Neural cell (in vitro differentiated cells): ENCODE data around the gene ZNF574.

Source experiments
- EP300 ChIP-seq: fragments of 450-650 bp; conservative IDR thresholded peaks from 2 replicates; pipeline ENCODE4 v1.6.1; 2014; ENCODE audit warnings: antibody characterized with exemption, mild to moderate bottlenecking, moderate library complexity; ENCODE audit not compliant: poor library complexity, severe bottlenecking
- RAD21 ChIP-seq: fragments of 450-650 bp; conservative IDR thresholded peaks from 2 replicates; pipeline ENCODE4 v1.6.1; 2014; ENCODE audit warnings: antibody characterized with exemption, mild to moderate bottlenecking, moderate library complexity
- TAF1 ChIP-seq: IDR thresholded peaks from 2 replicates; pipeline ENCODE4 v1.6.1; 2012; ENCODE audit warnings: low read depth
- TF ChIP-seq, protein P1 (sequence below): fragments of 450-650 bp; IDR thresholded peaks from 2 replicates; pipeline ENCODE4 v1.5.1; 2014; ENCODE audit warnings: antibody characterized with exemption, mild to moderate bottlenecking, moderate library complexity; ENCODE audit not compliant: poor library complexity, severe bottlenecking
- TF ChIP-seq, protein P2 (sequence below): IDR thresholded peaks from 2 replicates; pipeline ENCODE4 v1.6.1; 2012; ENCODE audit warnings: borderline replicate concordance

DNA sequence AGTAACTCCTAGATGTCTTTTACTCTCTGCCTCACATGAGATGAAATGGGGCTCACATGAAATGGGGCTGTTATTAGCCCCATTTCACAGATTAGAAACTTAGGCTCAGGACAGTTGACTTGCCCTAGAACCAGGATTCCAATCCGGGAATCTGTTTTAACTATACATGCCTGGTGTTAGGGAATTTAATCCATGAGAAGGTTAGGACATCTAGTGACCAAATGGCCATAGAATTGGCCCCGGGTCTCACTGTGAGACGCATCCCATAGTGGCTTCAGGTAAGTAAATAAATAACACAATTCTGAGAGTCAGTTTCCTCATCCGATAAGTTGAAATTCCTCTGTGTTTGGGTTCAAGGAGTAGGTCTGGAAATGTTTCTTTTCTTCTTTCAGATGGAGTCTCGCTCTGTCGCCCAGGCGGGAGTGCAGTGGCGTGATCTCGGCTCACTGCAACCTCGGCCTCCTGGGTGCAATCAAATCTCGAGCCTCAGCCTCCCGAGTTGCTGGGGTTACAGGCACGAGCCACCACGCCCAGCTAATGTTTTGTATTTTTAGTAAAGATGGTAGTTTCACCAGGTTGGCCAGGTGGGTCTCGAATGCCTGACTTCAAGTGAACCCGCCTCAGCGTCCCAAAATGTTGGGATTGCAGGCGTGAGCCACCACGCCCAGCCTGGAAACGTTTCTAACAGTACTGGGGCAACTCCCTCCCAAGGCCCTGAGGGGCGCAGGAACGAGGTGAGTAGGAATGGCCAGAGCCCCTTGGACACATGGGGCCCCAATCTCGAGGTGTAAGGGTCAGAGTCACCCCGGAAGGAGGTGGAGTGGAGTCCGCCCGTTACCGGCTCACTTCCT lies 1.2 kb upstream of the ZNF574 start:
- TF ChIP-seq, protein P1, sequence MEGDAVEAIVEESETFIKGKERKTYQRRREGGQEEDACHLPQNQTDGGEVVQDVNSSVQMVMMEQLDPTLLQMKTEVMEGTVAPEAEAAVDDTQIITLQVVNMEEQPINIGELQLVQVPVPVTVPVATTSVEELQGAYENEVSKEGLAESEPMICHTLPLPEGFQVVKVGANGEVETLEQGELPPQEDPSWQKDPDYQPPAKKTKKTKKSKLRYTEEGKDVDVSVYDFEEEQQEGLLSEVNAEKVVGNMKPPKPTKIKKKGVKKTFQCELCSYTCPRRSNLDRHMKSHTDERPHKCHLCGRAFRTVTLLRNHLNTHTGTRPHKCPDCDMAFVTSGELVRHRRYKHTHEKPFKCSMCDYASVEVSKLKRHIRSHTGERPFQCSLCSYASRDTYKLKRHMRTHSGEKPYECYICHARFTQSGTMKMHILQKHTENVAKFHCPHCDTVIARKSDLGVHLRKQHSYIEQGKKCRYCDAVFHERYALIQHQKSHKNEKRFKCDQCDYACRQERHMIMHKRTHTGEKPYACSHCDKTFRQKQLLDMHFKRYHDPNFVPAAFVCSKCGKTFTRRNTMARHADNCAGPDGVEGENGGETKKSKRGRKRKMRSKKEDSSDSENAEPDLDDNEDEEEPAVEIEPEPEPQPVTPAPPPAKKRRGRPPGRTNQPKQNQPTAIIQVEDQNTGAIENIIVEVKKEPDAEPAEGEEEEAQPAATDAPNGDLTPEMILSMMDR = no peak
- no peak for TF ChIP-seq EP300
- TF ChIP-seq RAD21 = no peak
- TF ChIP-seq, protein P2, sequence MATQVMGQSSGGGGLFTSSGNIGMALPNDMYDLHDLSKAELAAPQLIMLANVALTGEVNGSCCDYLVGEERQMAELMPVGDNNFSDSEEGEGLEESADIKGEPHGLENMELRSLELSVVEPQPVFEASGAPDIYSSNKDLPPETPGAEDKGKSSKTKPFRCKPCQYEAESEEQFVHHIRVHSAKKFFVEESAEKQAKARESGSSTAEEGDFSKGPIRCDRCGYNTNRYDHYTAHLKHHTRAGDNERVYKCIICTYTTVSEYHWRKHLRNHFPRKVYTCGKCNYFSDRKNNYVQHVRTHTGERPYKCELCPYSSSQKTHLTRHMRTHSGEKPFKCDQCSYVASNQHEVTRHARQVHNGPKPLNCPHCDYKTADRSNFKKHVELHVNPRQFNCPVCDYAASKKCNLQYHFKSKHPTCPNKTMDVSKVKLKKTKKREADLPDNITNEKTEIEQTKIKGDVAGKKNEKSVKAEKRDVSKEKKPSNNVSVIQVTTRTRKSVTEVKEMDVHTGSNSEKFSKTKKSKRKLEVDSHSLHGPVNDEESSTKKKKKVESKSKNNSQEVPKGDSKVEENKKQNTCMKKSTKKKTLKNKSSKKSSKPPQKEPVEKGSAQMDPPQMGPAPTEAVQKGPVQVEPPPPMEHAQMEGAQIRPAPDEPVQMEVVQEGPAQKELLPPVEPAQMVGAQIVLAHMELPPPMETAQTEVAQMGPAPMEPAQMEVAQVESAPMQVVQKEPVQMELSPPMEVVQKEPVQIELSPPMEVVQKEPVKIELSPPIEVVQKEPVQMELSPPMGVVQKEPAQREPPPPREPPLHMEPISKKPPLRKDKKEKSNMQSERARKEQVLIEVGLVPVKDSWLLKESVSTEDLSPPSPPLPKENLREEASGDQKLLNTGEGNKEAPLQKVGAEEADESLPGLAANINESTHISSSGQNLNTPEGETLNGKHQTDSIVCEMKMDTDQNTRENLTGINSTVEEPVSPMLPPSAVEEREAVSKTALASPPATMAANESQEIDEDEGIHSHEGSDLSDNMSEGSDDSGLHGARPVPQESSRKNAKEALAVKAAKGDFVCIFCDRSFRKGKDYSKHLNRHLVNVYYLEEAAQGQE = no peak
- no peak for TF ChIP-seq TAF1
